ENCODE results near the gene SKP2.

DNA sequence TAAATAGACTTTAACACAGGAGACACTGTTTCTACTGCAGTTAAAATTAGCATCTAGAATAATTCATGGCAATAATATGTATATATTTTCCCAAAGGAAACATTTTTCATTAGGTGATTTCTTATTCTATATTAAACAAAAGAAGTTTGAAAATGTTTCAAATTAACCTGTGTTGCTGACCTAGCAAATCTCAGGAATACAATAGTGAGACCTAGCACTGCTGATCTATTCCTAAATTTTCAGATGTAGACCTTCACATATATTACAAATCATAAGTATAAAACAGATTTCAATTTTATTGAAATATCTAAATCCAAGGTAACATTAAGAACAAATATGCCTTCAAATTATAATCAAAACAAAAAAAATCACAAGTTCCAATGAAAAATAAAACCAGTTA, 15.3 kb upstream of the SKP2 start:
- TF ChIP-seq, protein P1, sequence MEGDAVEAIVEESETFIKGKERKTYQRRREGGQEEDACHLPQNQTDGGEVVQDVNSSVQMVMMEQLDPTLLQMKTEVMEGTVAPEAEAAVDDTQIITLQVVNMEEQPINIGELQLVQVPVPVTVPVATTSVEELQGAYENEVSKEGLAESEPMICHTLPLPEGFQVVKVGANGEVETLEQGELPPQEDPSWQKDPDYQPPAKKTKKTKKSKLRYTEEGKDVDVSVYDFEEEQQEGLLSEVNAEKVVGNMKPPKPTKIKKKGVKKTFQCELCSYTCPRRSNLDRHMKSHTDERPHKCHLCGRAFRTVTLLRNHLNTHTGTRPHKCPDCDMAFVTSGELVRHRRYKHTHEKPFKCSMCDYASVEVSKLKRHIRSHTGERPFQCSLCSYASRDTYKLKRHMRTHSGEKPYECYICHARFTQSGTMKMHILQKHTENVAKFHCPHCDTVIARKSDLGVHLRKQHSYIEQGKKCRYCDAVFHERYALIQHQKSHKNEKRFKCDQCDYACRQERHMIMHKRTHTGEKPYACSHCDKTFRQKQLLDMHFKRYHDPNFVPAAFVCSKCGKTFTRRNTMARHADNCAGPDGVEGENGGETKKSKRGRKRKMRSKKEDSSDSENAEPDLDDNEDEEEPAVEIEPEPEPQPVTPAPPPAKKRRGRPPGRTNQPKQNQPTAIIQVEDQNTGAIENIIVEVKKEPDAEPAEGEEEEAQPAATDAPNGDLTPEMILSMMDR (IDR thresholded peaks at IDR 0.05): no peak
- no peak for TF ChIP-seq POLR2A (IDR thresholded peaks at IDR 0.05)
